Activated CD8-positive, alpha-beta memory T cell treated with anti-CD3 and anti-CD28 coated beads, Interleukin-2, amount 50 U/mL, for 48 hours (primary cell): ENCODE measurements around the gene HOXB5.

ENCODE experiments used
- DNase-seq: peaks from one replicate; pipeline ENCODE4 v3.0.0-alpha.2; 2020

Gene HOXB5

DNA sequence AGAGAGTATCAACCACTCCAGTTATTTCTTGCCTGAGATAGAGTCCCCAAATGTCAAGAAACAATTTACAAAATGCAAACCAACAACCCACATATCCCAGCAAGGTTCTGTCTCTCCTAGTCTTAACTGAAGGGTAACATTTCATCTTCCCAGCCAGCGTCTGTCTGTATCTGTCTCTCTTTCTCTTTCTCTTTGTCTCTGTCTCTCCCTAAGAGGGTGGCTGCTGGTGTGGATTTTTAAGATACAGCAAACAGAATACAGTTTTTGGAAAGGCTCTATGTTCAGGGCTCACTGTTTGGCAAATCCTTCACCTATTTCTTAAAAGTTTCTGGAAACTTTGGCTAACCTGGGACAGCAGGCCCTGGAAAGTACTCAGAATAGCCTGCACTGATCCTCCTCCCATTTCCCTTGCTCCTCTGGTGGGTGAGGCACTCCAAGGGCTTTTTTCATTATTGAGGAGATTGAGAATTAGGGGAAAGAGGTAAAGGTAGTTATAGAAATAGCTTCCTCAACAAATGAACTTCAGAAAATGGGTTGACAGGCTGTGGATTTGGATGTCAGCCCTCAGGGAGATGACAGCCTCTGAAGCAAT lies 21.7 kb downstream of the HOXB5 start:
- no peak for DNase-seq

- no peak for DNase-seq
These were observed 22.4 kb downstream of the HOXB5 start for GRCh38 chr17:48571024-48571818.

DNA sequence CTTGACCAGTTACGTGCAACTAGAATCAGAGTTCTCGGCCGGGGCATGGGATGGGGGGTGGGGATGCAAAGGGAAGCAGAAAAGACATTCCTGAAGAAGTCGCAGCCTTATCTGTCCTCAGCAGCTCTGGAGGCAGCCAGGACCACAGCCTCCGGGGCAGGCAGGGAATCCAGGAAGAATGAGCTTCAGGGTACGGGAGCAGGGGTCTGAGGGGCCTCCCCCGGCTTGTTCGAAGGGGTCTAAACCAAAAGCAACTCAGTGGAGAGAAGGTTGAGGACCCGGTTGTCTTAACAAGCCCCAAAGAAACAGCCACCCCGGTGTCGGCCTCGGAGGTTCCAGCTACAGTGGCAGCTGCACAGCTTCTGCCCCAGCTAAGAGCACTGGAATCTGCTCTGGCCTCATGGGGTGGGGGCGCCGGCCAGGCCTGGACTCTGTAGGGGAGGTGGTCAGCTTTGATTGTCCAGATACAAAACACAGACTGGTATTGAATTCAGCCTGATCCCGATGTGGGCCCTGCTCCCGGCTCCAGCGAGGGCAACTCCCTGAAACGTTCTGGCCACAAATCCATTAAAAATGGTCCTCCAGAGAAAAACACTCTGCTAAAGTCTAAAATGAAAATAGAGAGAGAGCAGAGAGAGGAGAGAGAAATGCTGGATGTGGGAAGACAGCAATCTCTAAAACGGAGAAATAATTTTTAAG lies 23.1 kb downstream of the HOXB5 start:
- DNase-seq: no peak

DNA sequence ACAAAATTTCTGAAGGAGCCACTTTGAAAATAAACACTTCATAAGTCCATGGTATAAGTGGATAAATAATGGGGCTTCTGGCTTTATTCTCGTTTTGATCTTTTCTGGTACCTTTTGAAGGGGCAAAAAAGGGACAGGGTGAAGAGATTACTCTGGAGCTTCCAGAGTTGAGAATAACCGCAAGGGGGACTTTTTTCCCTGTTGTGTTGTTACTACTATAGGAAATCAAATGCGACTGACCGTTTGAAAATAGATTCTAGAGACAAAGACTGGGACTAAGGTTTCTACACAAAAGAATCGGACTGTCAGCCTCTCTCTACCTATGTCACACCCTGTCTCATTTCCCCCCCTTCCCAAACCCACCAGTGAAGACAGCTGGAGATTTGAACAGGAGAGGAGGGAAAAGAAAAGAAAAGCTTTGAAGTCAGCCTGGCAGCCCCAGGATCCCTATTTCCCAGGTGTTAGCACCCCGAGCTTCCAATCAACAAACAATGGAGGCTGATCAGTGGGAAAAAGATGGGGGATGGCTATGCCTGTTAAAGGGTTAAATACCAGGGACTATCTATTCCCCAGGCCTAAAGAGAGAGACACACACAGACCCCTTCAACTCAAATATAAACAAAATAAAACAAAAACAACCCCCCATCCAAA lies 23.8 kb downstream of the HOXB5 start:
- DNase-seq: no peak

DNA sequence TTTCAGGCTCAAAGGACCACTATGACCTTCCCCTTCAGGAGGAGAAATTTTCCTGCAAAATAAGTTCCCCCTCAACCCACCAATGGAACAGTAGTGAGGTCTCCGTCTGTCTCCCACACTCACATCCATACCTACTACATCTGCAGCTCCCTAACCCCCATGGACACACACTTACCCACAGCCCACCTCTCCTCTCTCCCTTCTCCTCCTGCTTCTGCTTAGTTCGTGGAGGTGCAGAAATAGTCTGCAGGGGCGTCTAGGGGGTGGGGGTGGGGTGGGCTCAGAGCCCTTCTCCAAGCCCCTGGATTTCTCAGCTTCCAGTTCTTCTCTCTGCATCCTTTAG lies 24.4 kb downstream of the HOXB5 start:
- no peak for DNase-seq

- no peak for DNase-seq
These were observed 24.9 kb downstream of the HOXB5 start for GRCh38 chr17:48568499-48569239.

DNA sequence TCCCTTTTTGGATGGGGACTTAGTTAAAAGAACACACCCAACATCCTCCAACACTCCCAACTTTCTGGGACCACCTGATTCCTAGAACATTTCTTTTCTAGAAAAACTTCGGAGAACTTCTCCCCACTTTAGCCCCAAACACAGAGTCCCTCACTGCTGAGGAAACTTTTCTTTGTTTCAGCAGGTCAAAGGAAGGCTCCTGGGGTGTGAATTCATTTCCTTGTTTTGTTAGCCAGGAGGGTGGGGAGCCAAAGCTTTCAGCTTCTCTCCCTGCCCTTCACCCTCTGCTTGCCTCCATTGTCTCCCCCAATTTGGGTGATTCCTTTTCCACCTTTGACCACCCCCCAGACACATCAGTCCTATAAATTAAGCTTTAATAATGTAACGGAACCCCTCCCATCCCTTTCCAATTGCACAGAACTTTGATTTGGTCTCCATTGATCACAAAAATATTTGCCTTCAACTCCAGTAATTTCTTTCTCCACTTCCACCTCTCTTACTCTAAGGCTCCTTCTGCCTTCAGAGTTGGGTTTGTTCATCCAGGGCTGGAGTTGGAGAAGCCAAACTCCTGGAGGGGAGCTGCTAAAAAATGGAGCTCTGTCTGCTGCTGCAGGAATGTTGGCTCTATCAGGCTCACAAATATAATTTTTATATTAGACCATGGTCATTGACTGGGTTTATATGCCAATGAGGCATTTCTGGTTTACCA lies 25.8 kb downstream of the HOXB5 start:
- no peak for DNase-seq

- DNase-seq: no peak
These were observed 26.4 kb downstream of the HOXB5 start for GRCh38 chr17:48567209-48567608.

DNA sequence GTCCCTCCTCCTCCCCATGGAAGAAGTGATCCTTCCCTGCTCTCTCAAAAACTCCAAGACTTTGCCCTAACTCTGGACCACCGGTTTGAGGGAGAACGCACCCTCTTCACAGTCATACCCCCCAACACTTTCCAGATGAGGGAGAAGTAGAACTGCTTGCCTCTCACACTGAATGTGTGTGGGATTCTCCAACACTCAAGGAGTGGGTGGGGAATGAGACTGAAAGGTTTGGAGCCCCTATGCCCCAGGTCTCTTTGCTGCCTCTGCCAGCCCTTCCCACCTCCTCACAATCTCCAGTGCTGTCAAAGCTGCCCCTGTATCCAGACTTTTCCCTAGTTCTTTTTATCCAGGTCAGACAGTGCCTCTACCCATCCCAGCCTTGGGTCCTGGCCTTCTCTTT lies 26.9 kb downstream of the HOXB5 start:
- DNase-seq: no peak

- DNase-seq: no peak
These were observed 27.5 kb downstream of the HOXB5 start for GRCh38 chr17:48565925-48566710.

DNA sequence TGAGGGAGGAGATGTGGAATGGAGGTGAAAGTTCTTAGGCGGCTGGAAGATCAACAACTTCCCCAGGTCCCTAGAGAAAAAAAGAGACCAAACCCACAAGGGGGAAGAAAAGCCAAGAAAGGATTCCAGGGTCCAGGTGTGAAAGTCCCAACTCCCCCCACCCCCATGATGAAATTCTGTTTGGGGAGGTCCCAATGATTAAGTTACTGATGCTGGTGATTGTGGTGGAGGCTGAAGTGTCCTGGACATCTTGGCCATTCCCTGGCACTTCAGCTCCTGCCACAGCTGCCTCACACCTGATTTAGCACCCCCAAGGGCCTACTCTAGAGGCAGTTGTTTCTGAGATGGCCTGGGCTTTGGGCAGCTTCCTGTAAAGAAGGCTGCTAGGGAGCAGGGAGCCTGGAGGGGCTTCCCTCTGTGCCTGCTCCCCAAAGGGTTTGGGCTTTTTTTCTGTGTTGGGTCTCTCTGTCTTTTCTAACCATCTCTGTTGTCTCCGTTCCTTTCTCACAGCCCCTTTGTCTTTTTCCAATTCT lies 28.5 kb downstream of the HOXB5 start:
- DNase-seq: no peak

DNA sequence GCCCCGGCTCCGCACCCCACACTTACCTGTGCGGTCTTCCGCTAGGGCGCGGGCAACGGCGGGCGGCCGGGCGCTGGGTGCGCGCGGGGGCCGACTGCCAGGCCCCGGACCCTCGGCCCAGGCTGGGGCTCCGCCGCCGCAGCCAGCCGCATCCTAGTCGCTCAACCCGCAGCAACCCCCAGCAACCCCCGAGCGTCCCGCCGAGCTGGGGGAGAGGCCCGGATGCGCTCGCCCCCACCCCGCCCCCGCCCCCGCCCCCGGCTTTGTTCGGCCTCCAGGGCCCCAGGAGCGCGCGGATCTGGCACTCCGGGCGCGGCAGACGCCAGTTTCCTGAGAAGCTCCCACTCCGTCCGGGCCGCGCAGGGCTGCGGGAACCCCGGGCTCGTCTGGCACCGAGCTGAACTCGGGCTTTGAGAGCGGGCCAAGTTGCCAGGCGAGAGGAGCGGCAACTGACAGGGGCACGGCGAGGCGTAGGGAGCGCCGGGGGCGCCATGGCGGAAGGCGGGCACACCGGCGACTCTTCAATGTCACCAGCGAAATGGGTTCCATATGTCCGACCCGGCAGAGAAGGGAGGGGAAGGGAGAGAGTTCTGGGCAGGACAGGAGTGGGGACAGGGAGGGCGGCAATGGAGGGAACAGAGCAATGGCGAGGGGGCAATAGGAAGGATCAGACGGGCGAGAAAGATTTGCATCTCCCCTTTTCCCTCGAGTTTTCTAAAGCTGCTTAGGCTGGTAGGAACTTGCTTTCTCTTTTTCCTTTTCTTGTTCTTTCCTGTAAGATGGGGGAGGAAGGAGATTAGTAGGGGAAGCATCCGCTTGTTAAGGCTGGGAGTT lies 29.2 kb downstream of the HOXB5 start:
- no peak for DNase-seq

DNA sequence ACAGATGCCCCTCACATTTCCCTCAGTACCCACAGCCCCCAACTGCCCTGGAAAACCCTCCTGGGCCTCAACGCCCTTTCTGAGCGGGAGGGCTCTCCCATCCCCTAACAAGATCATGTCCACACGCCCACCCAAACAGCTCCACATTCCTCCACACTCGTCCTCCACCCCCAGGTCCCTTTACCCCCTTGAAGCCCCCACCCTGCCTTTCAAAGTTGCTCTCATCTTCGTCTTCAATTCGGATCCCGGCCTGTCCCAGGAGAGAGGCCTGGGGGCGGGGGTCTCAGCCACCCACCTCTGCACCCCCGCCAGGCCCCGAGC lies 29.8 kb downstream of the HOXB5 start:
- DNase-seq: no peak

- DNase-seq: no peak
These were observed 30.2 kb downstream of the HOXB5 start for GRCh38 chr17:48563385-48563838.

DNA sequence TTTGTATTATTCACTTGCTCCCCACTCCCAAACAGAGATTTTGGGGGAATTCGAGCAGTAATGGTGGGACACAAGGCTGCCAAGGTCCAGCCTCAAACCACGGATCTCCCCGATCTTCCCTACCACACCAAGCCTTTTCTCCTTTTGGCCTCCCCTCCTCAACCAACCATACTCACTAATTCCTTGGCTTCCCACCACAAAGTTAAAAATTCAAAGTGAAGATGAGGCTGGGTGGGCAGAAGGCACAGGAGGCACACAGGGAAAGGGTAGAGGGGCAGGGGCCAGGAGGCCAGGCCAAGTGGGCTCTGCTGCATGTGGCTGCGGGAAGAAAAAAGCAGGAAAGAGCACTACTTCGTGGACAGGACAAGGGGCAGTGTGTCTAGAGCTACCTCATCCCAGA lies 30.6 kb downstream of the HOXB5 start:
- no peak for DNase-seq

- no peak for DNase-seq
These were observed 31.4 kb downstream of the HOXB5 start for GRCh38 chr17:48561884-48562810.

GRCh38 chr17:48559840-48560817 lies 33.5 kb downstream of the HOXB5 start:
- no peak for DNase-seq
